Thymus (tissue), 11 donors: ENCODE results near the gene OTOG. TPM values are rescaled to one million over a fixed set of nuclear protein-coding genes. Genes with fewer than 3 reads are reported as not detected.

Source experiments
- DNase-seq, 9 donors: peaks; one replicate each; pipeline ENCODE4 v3.0.0-alpha.2; 2013; ENCODE audit warnings: low spot score in 9 of 9, low read depth in 6 of 9, missing footprints in 1 of 9
- H3K27ac ChIP-seq, 2 donors: one replicate each; pipeline ENCODE4 v1.5.1; 2013; ENCODE audit warnings: control low read depth in 1 of 2, low read depth in 1 of 2, low read length in 1 of 2, mild to moderate bottlenecking in 1 of 2, moderate library complexity in 1 of 2
- H3K27me3 ChIP-seq, 2 donors: one replicate each; pipeline ENCODE4 v1.5.1; 2013; ENCODE audit warnings: low read length in 1 of 2; ENCODE audit not compliant: control insufficient read depth in 2 of 2, insufficient read depth in 1 of 2
- H3K36me3 ChIP-seq, 2 donors: one replicate each; pipeline ENCODE4 v1.5.1; 2013; ENCODE audit warnings: low read length in 1 of 2, mild to moderate bottlenecking in 1 of 2, moderate library complexity in 1 of 2; ENCODE audit not compliant: control insufficient read depth in 2 of 2, insufficient read depth in 2 of 2
- H3K4me1 ChIP-seq, 2 donors: one replicate each; pipeline ENCODE4 v1.5.1; 2013; ENCODE audit warnings: low read length in 2 of 2; ENCODE audit not compliant: control insufficient read depth in 2 of 2, insufficient read depth in 2 of 2
- H3K4me3 ChIP-seq, 2 donors: one replicate each; pipeline ENCODE4 v1.5.1; 2013; ENCODE audit warnings: low read length in 2 of 2, control low read depth in 1 of 2, mild to moderate bottlenecking in 1 of 2
- H3K9me3 ChIP-seq, 2 donors: one replicate each; pipeline ENCODE4 v1.5.1; 2013; ENCODE audit warnings: low read length in 1 of 2, mild to moderate bottlenecking in 1 of 2; ENCODE audit not compliant: control insufficient read depth in 2 of 2, insufficient read depth in 1 of 2
- WGBS: extraction: QIAGEN DNeasy Blood & Tissue Kit; methylation state at CpG from one replicate; pipeline ENCODE4 v1.1.7; 2013; 5-methylcytosine and 5-hydroxymethylcytosine counted together
- polyA plus RNA-seq: library from polyadenylated mRNA; stranded (reverse); fragments of 200-250 nt; gene quantifications from one replicate; pipeline ENCODE4 v1.2.3, GENCODE V29; 2013
- total RNA-seq: library from RNA; stranded (reverse); fragments of 120-200 nt; gene quantifications from one replicate; pipeline ENCODE4 v1.2.4, GENCODE V29; 2013
- donor health status: healthy.

OTOG gene
- total and polyA plus RNA-seq, 2 donors, result 0.05 to 0.09 TPM

DNA sequence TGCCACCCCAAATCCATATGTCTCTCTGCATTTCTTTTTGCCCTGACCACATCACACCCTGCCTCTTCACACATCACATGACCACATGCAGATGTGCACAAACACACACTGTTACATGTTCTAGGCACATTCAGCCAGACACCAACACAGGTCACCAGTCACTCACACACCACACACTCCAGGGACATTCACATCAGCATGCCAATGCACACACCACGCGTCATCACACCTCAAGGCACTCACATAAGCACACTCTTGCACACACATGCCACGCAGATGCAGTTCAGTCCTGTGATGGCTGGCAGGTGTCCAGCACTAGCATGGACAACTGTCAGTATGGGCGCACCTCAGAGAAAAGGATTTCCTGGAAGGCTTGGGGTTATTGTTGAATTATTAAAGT, 95.3 kb downstream of the OTOG start:
- 94% methylated on average over 4 of the region's 4 CpGs for WGBS
- H3K27me3 ChIP-seq, result no peaks in the 10 kb centered on the region
- no peak overlapping the region for H3K27ac ChIP-seq
- DNase-seq, result no peak
- H3K4me1 ChIP-seq, result no peaks in the 10 kb centered on the region
- H3K36me3 ChIP-seq, result no peaks in the 10 kb centered on the region
- no peak overlapping the region for H3K4me3 ChIP-seq
- H3K9me3 ChIP-seq, result no peaks in the 10 kb centered on the region

GRCh38 chr11:17642980-17643379, 95.9 kb downstream of the OTOG start:
- Histone ChIP-seq H3K36me3 (no peaks in the 10 kb centered on the region), H3K4me1 (no peaks in the 10 kb centered on the region), H3K27me3 (no peaks in the 10 kb centered on the region), H3K4me3 (no peak overlapping the region), H3K27ac (no peak overlapping the region), H3K9me3 (no peaks in the 10 kb centered on the region)
- no peak for DNase-seq
- WGBS, result 93% methylated on average over 6 of the region's 6 CpGs

DNA sequence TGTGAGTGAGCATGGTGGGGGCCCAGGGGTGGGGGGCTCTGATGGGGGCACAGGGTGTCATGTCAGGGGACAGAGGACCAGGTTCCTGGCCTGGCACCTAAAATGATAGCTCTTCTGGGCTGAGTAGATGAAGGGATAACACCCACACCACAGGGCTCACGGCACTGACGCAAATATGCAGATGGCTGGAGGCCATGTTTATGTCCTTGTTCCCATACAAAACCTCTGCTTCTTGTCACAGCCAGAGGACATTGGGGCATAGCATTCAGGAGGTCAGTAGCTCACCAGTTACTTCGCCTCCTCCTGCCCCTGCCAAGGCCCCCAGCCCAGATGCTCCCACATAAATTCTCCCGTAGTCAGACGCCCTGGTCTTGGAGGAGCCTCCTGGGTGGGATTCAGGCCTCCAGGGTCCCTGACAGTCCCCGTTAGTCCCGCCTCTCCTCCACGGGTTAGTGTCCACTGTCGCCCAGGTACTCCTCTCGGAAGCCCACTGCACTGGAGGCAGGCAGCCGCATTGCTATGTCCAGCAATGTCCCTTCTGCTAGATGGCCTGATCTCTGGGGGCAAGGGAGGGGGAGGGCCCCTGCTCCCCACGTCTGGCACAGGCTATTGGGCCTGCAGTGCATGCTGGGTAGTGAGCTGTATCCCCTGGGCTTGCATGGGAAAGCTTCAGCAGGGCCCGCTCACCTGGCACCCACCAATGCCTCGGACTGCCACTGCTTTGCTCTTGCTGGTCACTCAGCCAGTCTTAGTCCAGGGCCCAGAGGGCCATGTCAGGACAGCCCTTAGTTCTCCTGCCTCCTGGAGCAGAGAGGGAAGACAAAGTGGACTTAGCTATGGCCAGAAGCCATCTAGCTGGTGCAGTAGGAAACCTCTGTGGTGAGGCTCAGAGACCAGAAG, 96.7 kb downstream of the OTOG start:
- no peak for DNase-seq
- no peaks in the 10 kb centered on the region for H3K36me3 ChIP-seq
- H3K9me3 ChIP-seq, result no peaks in the 10 kb centered on the region
- no peaks in the 10 kb centered on the region for H3K4me1 ChIP-seq
- no peak overlapping the region for H3K4me3 ChIP-seq
- H3K27me3 ChIP-seq, result peaks cover 0 to 4% of the 10 kb centered on the region in 2 donors
- H3K27ac ChIP-seq, result no peak overlapping the region
- WGBS, result 88% methylated on average over 14 of the region's 14 CpGs

- no peak overlapping the region for H3K4me3 ChIP-seq
- WGBS, result 94% methylated on average over 15 of the region's 15 CpGs
- H3K4me1 ChIP-seq, result no peaks in the 10 kb centered on the region
- H3K27me3 ChIP-seq, result peaks cover 0 to 14% of the 10 kb centered on the region in 2 donors
- no peak overlapping the region for H3K27ac ChIP-seq
- no peaks in the 10 kb centered on the region for H3K9me3 ChIP-seq
- no peak for DNase-seq
- no peaks in the 10 kb centered on the region for H3K36me3 ChIP-seq
Observed at GRCh38 chr11:17645190-17645970, 98.3 kb downstream of the OTOG start.

DNA sequence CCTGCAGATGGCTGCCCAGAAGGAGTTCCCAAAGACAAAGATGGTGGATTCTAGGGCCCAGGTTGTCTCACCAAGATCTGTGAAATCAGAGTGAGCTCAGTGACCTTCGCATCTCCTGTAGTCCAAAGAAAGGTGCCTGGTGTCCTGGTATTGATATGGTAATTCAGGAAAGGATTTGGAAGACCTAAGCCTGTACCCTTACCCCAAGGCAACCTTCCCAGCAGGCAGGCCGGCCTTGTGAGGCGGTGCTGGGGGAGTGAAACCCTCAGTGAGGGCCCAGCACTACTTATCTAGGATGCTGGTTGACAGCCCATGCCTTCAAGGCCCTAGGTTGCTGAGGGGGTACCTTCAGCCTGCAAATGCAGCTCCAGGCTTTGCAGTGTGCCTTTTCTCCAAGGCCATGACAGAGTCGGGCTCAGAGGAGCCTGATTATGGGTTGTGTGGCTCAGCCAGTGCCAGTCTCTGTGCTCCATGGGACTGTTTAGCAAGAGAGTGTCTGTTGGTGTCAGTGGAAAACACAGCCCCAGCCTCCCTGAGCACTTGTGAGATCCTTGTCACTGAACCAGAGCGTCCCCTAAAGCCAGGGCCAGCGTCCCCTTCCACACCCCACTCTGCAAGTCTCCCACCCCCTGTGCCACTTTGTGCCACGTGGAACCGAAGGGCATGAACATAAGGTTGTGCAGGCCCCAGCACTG, 99.5 kb downstream of the OTOG start:
- Histone ChIP-seq H3K27ac (no peak overlapping the region), H3K36me3 (no peaks in the 10 kb centered on the region), H3K4me1 (no peaks in the 10 kb centered on the region), H3K9me3 (no peaks in the 10 kb centered on the region), H3K4me3 (no peak overlapping the region), H3K27me3 (peaks cover 0 to 23% of the 10 kb centered on the region in 2 donors)
- WGBS, result 77% methylated on average over 8 of the region's 8 CpGs
- DNase-seq, result no peak

DNA sequence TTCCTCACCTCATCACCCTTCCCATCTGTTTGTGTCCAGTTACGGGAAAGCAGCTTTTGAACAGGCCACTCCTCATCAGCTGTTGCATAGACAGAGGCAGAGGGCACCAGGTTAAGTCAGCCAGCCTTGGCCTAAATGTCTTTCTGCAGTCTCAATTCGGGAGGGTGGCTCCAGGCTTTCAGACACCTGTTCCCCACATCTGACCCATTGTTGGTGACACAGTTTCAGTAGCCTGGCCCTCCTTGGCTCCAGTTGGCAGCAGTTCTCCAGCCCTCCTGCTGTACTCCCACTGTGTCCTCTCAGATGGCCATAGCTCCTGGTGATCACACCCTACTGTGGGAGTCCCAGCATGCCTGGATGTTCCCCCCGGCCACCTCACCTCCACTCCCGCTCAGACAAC, 101.5 kb downstream of the OTOG start:
- no peak for DNase-seq
- Histone ChIP-seq H3K4me3 (no peak overlapping the region), H3K27ac (no peak overlapping the region), H3K36me3 (no peaks in the 10 kb centered on the region), H3K9me3 (no peaks in the 10 kb centered on the region), H3K4me1 (no peaks in the 10 kb centered on the region), H3K27me3 (peaks cover 0 to 29% of the 10 kb centered on the region in 2 donors)
- WGBS, result 88% methylated on average over 4 of the region's 4 CpGs

DNA sequence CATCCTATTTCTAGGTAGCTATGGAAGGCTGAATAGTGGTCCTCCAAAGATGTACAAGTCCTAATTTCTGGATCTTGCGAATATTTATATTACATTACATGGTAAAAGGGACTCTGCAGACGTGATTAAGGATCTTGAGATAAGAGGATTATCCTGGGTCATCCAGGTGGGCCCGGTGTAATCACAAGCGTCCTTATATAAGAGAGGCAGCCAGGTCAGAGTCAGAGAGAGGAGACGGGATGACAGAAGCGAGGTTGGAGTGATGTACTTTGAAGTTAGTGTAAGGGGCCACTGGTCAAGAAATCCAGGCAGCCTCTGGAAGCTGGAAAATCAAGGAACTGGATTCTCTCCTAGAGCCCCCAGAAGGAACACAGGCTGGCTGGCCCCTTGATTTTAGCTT, 102.2 kb downstream of the OTOG start:
- Histone ChIP-seq H3K27me3 (peaks cover 0 to 29% of the 10 kb centered on the region in 2 donors), H3K4me1 (no peaks in the 10 kb centered on the region), H3K36me3 (no peaks in the 10 kb centered on the region), H3K27ac (no peak overlapping the region), H3K4me3 (no peak overlapping the region), H3K9me3 (no peaks in the 10 kb centered on the region)
- 76% methylated on average over 6 of the region's 6 CpGs for WGBS
- no peak for DNase-seq

DNA sequence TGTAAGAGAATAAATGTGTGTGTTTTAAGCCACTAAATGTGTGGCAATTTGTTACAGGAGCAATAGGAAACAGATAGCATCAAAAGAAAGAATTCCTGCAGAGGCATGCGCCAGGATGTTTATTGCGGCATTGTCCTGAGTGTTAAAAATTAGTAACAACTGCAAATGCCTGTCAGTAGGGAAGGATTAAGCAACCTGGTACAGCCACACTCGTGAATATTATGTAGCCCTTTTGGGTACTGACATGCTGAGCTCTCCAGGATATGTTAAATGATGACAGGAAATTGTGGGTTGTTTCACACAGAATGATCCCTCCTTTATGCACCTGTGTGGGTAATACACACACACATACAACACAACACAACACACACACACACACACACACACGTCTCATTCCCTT, 102.6 kb downstream of the OTOG start:
- Histone ChIP-seq H3K36me3 (no peaks in the 10 kb centered on the region), H3K27ac (no peak overlapping the region), H3K9me3 (no peaks in the 10 kb centered on the region), H3K4me3 (no peak overlapping the region), H3K27me3 (peaks cover 0 to 29% of the 10 kb centered on the region in 2 donors), H3K4me1 (no peaks in the 10 kb centered on the region)
- no peak for DNase-seq
- 34% methylated on average over 4 of the region's 4 CpGs for WGBS
